SK-N-SH treated with all-trans-retinoic acid at 6 μM for 48 hours (cell line): ENCODE data around the gene DDX42.

Experiments
- ATAC-seq: fragments of 200-7000 bp; cut with Tn5 transposase; 3 replicates; pipeline ENCODE4 v1.9.1; 2020; ENCODE audit warnings: mild to moderate bottlenecking, moderate library complexity
- ARNTL ChIP-seq: fragments of 450-650 bp; formaldehyde crosslinking; IDR thresholded peaks from 2 replicates; pipeline ENCODE4 v1.5.0; 2020; ENCODE audit warnings: low read depth, mild to moderate bottlenecking, moderate library complexity, borderline replicate concordance
- BACH2 ChIP-seq: fragments of 250-450 bp; sonication (Bioruptor Pico); IDR thresholded peaks from 2 replicates; pipeline ENCODE4 v1.9.0; 2021; ENCODE audit warnings: mild to moderate bottlenecking, borderline replicate concordance
- CSDC2 ChIP-seq: fragments of 250-450 bp; sonication (Bioruptor Pico); IDR thresholded peaks from 2 replicates; pipeline ENCODE4 v1.5.0; 2020; ENCODE audit warnings: mild to moderate bottlenecking, moderate library complexity
- ESRRG ChIP-seq: fragments of 250-450 bp; sonication (Bioruptor Pico); IDR thresholded peaks from 2 replicates; pipeline ENCODE4 v1.6.1; 2021; ENCODE audit warnings: mild to moderate bottlenecking
- GLIS3 ChIP-seq: fragments of 250-450 bp; sonication (Bioruptor Pico); IDR thresholded peaks from 2 replicates; pipeline ENCODE4 v1.5.0; 2020; ENCODE audit warnings: mild to moderate bottlenecking, moderate library complexity
- ISL1 ChIP-seq: fragments of 250-450 bp; sonication (Bioruptor Pico); IDR thresholded peaks from 2 replicates; pipeline ENCODE4 v2.1.2; 2022; ENCODE audit warnings: mild to moderate bottlenecking, moderate library complexity
- OSR1 ChIP-seq: fragments of 250-450 bp; sonication (Bioruptor Pico); IDR thresholded peaks from 2 replicates; pipeline ENCODE4 v1.8.0; 2022; ENCODE audit warnings: moderate library complexity, mild to moderate bottlenecking, inconsistent platforms
- RARB ChIP-seq: fragments of 250-450 bp; sonication (Bioruptor Pico); IDR thresholded peaks from 2 replicates; pipeline ENCODE4 v1.8.0; 2021; ENCODE audit warnings: mild to moderate bottlenecking, moderate library complexity
- SNAI2 ChIP-seq: fragments of 250-450 bp; sonication (Bioruptor Pico); IDR thresholded peaks from 2 replicates; pipeline ENCODE4 v1.5.0; 2020; ENCODE audit warnings: mild to moderate bottlenecking, moderate library complexity
- TCF4 ChIP-seq: fragments of 250-450 bp; sonication (Bioruptor Pico); IDR thresholded peaks from 2 replicates; pipeline ENCODE4 v1.8.0; 2021; ENCODE audit warnings: mild to moderate bottlenecking, moderate library complexity, borderline replicate concordance
- TOX ChIP-seq: fragments of 250-450 bp; sonication (Bioruptor Pico); IDR thresholded peaks from 2 replicates; pipeline ENCODE4 v1.8.0; 2021; ENCODE audit warnings: mild to moderate bottlenecking, moderate library complexity, borderline replicate concordance
- TSHZ2 ChIP-seq: fragments of 250-450 bp; sonication (Bioruptor Pico); IDR thresholded peaks from 2 replicates; pipeline ENCODE4 v1.5.0; 2020; ENCODE audit warnings: mild to moderate bottlenecking, moderate library complexity
- ZC3H10 ChIP-seq: fragments of 250-450 bp; sonication (Bioruptor Pico); IDR thresholded peaks from 2 replicates; pipeline ENCODE4 v1.5.1; 2021; ENCODE audit warnings: mild to moderate bottlenecking, moderate library complexity
- ZFP3 ChIP-seq: fragments of 250-450 bp; sonication (Bioruptor Pico); IDR thresholded peaks from 2 replicates; pipeline ENCODE4 v1.5.0; 2020; ENCODE audit warnings: mild to moderate bottlenecking, moderate library complexity
- ZFP30 ChIP-seq: fragments of 450-650 bp; formaldehyde crosslinking; IDR thresholded peaks from 2 replicates; pipeline ENCODE4 v1.5.0; 2022; ENCODE audit warnings: mild to moderate bottlenecking, moderate library complexity
- ZNF565 ChIP-seq: fragments of 450-650 bp; formaldehyde crosslinking; conservative IDR thresholded peaks from 2 replicates; pipeline ENCODE4 v1.5.0; 2020; ENCODE audit warnings: low read depth, mild to moderate bottlenecking, moderate library complexity
- ZNF70 ChIP-seq: fragments of 450-650 bp; formaldehyde crosslinking; IDR thresholded peaks from 2 replicates; pipeline ENCODE4 v1.5.0; 2020; ENCODE audit warnings: mild to moderate bottlenecking, moderate library complexity
- TF ChIP-seq, protein P1 (sequence below): fragments of 250-450 bp; sonication (Bioruptor Pico); IDR thresholded peaks from 2 replicates; pipeline ENCODE4 v1.5.1; 2020; ENCODE audit warnings: low read depth, mild to moderate bottlenecking, moderate library complexity
- TF ChIP-seq, protein P2 (sequence below): fragments of 250-450 bp; sonication (Bioruptor Pico); IDR thresholded peaks from 2 replicates; pipeline ENCODE4 v1.8.0; 2021; ENCODE audit warnings: low read depth, mild to moderate bottlenecking, moderate library complexity, borderline replicate concordance
- TF ChIP-seq, protein P3 (sequence below): fragments of 250-450 bp; sonication (Bioruptor Pico); IDR thresholded peaks from 2 replicates; pipeline ENCODE4 v1.5.1; 2021; ENCODE audit warnings: mild to moderate bottlenecking, moderate library complexity

DDX42 gene

GRCh38 chr17:63809970-63810369, 36.0 kb downstream of the DDX42 start:
- no peak for ATAC-seq
- no peak for TF ChIP-seq TOX (CRISPR knock-in tag)
- TF ChIP-seq BACH2 (CRISPR knock-in tag) = no peak
- TF ChIP-seq SNAI2 (CRISPR knock-in tag) = no peak
- no peak for TF ChIP-seq TSHZ2 (CRISPR knock-in tag)
- no peak for TF ChIP-seq ZNF70 (CRISPR knock-in tag)
- TF ChIP-seq, protein P1, sequence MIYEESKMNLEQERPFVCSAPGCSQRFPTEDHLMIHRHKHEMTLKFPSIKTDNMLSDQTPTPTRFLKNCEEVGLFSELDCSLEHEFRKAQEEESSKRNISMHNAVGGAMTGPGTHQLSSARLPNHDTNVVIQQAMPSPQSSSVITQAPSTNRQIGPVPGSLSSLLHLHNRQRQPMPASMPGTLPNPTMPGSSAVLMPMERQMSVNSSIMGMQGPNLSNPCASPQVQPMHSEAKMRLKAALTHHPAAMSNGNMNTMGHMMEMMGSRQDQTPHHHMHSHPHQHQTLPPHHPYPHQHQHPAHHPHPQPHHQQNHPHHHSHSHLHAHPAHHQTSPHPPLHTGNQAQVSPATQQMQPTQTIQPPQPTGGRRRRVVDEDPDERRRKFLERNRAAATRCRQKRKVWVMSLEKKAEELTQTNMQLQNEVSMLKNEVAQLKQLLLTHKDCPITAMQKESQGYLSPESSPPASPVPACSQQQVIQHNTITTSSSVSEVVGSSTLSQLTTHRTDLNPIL (CRISPR knock-in tag) = no peak
- TF ChIP-seq ZC3H10 (CRISPR knock-in tag) = no peak
- no peak for TF ChIP-seq OSR1 (CRISPR knock-in tag)
- TF ChIP-seq ESRRG (CRISPR knock-in tag) = no peak
- TF ChIP-seq ISL1 = no peak

GRCh38 chr17:63816123-63816522, 42.2 kb downstream of the DDX42 start:
- ATAC-seq = no peak

More at GRCh38 chr17:63816123-63816522, 42.2 kb downstream of the DDX42 start:
- TF ChIP-seq TCF4 (CRISPR knock-in tag) = no peak
- TF ChIP-seq ISL1 = no peak
- TF ChIP-seq, protein P1 (CRISPR knock-in tag) = no peak
- TF ChIP-seq OSR1 (CRISPR knock-in tag) = no peak
- TF ChIP-seq TSHZ2 (CRISPR knock-in tag) = no peak
- TF ChIP-seq ESRRG (CRISPR knock-in tag) = no peak
- TF ChIP-seq CSDC2 (CRISPR knock-in tag) = no peak
- TF ChIP-seq ZFP30 (CRISPR knock-in tag) = no peak
- no peak for TF ChIP-seq ZFP3 (CRISPR knock-in tag)
- TF ChIP-seq, protein P2, sequence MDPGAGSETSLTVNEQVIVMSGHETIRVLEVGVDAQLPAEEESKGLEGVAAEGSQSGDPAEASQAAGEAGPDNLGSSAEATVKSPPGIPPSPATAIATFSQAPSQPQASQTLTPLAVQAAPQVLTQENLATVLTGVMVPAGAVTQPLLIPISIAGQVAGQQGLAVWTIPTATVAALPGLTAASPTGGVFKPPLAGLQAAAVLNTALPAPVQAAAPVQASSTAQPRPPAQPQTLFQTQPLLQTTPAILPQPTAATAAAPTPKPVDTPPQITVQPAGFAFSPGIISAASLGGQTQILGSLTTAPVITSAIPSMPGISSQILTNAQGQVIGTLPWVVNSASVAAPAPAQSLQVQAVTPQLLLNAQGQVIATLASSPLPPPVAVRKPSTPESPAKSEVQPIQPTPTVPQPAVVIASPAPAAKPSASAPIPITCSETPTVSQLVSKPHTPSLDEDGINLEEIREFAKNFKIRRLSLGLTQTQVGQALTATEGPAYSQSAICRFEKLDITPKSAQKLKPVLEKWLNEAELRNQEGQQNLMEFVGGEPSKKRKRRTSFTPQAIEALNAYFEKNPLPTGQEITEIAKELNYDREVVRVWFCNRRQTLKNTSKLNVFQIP (CRISPR knock-in tag) = no peak
- TF ChIP-seq GLIS3 = no peak
- TF ChIP-seq, protein P3, sequence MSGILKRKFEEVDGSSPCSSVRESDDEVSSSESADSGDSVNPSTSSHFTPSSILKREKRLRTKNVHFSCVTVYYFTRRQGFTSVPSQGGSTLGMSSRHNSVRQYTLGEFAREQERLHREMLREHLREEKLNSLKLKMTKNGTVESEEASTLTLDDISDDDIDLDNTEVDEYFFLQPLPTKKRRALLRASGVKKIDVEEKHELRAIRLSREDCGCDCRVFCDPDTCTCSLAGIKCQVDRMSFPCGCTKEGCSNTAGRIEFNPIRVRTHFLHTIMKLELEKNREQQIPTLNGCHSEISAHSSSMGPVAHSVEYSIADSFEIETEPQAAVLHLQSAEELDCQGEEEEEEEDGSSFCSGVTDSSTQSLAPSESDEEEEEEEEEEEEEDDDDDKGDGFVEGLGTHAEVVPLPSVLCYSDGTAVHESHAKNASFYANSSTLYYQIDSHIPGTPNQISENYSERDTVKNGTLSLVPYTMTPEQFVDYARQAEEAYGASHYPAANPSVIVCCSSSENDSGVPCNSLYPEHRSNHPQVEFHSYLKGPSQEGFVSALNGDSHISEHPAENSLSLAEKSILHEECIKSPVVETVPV (CRISPR knock-in tag) = no peak
- no peak for TF ChIP-seq SNAI2 (CRISPR knock-in tag)
- no peak for TF ChIP-seq TOX (CRISPR knock-in tag)
- TF ChIP-seq ZNF70 (CRISPR knock-in tag) = no peak
- TF ChIP-seq ZC3H10 (CRISPR knock-in tag) = no peak
- TF ChIP-seq ARNTL (CRISPR knock-in tag) = no peak
- no peak for TF ChIP-seq RARB
- TF ChIP-seq ZNF565 (CRISPR knock-in tag) = no peak
- TF ChIP-seq, all 23 proteins: peak for 0
